ENCODE measurements around the gene TANC1.

TANC1 gene

DNA sequence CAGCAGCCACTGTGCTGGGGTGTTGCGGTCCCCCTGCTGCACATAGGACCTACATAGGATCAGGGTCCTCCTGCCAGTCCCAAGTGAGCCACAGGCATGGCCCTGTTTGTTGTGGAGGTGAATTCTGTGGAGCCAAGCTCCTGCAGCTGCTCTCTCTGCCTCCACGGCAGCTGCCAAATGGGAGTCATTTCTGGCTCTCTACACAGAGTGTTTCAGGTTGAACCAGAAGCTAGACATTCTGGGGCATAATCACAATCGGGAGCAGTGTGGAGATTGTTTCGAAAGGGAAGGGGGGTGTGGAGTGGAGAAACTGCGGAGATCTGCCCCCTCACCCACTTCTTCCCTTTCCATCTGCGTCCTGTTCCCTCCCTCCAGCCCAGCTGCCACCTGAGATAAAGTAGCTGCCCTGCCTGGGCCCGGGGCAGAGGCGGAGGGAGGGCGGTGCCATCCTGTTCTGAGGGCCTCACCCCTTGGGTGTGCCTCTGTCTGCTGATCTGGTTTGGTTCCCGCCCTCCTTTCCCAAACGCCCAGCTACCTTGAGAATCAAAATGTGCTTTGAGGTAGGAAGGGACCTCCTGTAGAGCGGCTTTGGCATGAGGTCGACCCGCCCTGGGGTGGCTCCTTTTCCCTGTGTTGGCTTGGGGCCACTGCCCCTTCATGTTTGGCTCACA lies 178.7 kb downstream of the TANC1 start:
- in situ Hi-C loops (cut with HindIII; ENCODE audit: low sequenced_read_pairs) = no loop called here
- DNase-seq (ENCODE audit: low read depth, low spot score) = no peak
- TF ChIP-seq, protein P1, sequence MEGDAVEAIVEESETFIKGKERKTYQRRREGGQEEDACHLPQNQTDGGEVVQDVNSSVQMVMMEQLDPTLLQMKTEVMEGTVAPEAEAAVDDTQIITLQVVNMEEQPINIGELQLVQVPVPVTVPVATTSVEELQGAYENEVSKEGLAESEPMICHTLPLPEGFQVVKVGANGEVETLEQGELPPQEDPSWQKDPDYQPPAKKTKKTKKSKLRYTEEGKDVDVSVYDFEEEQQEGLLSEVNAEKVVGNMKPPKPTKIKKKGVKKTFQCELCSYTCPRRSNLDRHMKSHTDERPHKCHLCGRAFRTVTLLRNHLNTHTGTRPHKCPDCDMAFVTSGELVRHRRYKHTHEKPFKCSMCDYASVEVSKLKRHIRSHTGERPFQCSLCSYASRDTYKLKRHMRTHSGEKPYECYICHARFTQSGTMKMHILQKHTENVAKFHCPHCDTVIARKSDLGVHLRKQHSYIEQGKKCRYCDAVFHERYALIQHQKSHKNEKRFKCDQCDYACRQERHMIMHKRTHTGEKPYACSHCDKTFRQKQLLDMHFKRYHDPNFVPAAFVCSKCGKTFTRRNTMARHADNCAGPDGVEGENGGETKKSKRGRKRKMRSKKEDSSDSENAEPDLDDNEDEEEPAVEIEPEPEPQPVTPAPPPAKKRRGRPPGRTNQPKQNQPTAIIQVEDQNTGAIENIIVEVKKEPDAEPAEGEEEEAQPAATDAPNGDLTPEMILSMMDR (IDR thresholded peaks at IDR 0.05; ENCODE audit: low read depth, low read length) = no peak
- H3K4me3 ChIP-seq (ENCODE audit: low read depth, low read length) = no peak overlapping the region

DNA sequence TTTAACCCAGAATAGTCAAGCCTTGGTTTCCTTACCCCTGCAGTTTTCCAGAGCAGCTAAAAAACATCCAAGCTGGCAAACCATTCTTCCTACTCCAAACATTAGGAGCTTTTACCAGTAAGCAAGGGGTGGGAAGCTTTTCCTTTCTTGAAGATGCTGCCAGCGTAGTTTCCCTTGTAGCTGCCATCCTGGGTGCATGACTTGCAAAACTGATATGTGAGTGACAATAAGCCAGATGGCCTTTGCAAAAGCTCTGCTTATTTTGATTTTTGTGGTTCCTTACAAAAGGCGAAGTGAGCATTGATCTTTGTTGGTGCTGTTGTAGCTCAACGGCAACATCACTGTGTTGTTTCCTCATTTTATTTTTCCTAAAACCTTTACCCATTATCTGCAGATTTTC lies 179.2 kb downstream of the TANC1 start:
- in situ Hi-C loops (cut with HindIII; ENCODE audit: low sequenced_read_pairs) = no loop called here
- no peak for DNase-seq (ENCODE audit: low read depth, low spot score)
- H3K4me3 ChIP-seq (ENCODE audit: low read depth, low read length) = no peak overlapping the region
- TF ChIP-seq, protein P1 (IDR thresholded peaks at IDR 0.05; ENCODE audit: low read depth, low read length) = no peak

DNA sequence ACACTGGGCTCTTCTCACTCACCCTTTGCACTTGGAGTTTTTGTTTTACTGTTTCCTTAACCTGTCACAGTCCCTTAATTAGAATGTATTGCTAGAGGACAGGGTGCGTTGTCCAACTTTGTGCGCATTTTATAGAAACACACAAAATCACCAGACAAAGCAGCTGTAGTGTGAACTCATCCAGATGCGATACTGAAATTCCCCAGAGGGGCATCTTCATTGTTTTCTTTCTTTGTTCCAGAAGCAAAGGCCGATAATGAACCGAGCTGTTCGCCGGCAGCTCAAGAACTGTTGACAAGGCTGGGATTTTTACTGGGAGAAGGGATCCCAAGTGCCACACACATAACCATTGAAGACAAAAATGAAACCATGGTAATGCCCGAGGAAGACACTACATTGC lies 180.5 kb downstream of the TANC1 start:
- TF ChIP-seq, protein P1 (IDR thresholded peaks at IDR 0.05; ENCODE audit: low read depth, low read length) = no peak
- no peak overlapping the region for H3K4me3 ChIP-seq (ENCODE audit: low read depth, low read length)
- in situ Hi-C loops (cut with HindIII; ENCODE audit: low sequenced_read_pairs) = no loop called here
- no peak for DNase-seq (ENCODE audit: low read depth, low spot score)

DNA sequence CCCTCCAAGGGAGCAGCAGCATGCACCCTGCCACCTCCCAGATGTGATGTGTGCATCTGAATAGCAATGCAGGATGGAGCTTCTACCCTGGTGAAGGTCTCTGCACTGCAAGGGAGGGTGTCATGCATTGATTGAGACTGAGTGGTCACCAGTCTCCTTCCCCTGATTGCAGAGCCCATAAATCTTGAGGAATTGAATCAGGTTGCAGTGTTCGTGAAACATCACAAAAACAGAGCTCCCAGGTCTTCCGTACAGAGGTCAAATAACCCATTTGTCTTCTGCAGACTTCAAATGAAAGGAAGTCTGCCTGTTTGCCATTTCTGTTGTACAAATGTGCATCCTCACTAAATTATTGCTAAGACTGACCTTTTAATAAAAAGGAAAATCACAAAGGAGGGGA lies 181.3 kb downstream of the TANC1 start:
- no peak for DNase-seq (ENCODE audit: low read depth, low spot score)
- H3K4me3 ChIP-seq (ENCODE audit: low read depth, low read length) = no peak overlapping the region
- in situ Hi-C loops (cut with HindIII; ENCODE audit: low sequenced_read_pairs) = no loop called here
- TF ChIP-seq, protein P1 (IDR thresholded peaks at IDR 0.05; ENCODE audit: low read depth, low read length) = no peak

DNA sequence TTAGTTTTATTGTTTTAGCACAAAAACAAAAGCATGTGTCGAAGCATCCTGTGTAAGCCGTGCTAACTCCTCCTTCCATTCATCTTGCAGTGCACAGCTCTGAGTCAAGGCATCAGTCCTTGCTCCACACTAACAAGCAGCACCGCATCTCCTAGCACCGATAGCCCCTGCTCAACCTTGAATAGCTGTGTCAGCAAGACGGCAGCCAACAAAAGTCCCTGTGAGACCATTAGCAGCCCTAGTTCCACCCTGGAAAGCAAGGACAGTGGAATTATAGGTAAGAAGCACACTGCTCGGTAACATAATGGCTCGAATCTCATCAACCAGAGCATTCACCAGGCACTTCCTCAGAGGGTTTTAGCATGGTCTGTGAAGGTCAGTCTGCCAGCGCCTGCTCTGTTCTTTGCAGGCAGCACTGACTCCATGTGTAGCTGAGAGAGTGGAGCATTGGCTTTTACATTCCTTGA lies 181.9 kb downstream of the TANC1 start:
- DNase-seq (ENCODE audit: low read depth, low spot score) = no peak
- no peak overlapping the region for H3K4me3 ChIP-seq (ENCODE audit: low read depth, low read length)
- TF ChIP-seq, protein P1 (IDR thresholded peaks at IDR 0.05; ENCODE audit: low read depth, low read length) = no peak
- in situ Hi-C loops (cut with HindIII; ENCODE audit: low sequenced_read_pairs) = no loop called here

DNA sequence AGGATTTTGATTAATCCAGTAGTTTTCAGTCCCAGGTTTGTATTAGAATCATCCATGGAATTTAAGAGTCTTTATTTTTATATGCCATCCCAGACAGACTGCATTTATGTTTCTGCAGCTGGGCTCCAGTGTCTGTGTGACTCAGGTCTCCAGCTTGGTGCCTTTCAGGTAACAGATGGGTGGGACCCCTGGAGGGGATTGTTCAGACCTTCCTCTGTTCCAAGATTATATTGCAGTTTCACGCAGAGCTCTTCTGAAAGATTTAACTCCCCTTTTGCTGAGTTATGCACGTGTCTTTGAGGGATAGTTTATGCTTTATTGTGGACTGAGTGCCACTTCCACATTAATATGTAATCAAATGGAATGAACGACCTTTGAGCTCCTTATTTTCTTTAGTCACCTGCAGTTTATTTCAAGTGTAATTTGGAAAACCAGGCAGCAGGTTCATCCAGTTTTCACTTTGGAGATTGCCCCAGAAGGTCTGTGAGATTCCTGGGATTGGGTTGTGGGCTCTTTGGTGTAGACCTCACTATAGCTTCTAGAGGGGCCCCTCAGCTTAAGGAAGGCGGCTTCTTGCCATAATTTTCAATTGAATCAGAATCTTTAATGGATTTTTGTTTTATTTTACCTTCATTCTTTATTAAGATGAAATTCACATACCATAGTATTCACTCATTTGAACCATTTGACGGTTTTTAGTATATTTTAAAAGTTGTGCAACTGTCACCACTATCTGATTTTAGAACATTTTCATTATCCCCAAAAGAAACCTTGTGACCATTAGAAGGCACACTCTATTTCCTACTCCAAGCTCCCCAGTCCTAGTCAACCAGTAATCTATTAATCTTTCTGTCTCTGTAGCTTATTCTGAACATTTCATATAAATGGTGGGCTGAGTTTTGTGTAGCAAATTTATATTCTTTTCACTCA lies 183.0 kb downstream of the TANC1 start:
- in situ Hi-C loops (cut with HindIII; ENCODE audit: low sequenced_read_pairs) = no loop called here
- TF ChIP-seq, protein P1 (IDR thresholded peaks at IDR 0.05; ENCODE audit: low read depth, low read length) = no peak
- no peak overlapping the region for H3K4me3 ChIP-seq (ENCODE audit: low read depth, low read length)
- DNase-seq (ENCODE audit: low read depth, low spot score) = no peak
